ENCODE measurements around the gene RPS6KB1. TPM values are rescaled to one million over a fixed set of nuclear protein-coding genes. Genes with fewer than 3 reads are reported as not detected.

RPS6KB1 gene
- total and polyA plus RNA-seq, 2 of the 8 experiments (the other 6 are each of a cell fraction or from before 2014, with no cell fraction given) = 3.4 to 28.4 TPM

DNA sequence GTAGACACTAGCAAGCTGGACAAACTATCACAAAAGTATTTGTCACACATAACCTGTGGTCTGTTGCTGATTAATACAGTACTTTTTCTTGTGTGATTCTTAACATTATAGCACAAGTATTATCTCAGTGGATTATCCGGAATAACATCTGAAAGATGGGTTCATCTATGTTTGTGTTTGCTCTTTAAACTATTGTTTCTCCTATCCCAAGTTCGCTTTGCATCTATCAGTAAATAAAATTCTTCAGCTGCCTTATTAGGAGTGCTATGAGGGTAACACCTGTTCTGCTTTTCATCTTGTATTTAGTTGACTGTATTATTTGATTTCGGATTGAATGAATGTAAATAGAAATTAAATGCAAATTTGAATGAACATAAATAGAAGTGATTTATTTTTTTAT is 57.1 kb downstream of the RPS6KB1 start:
- Histone ChIP-seq H3K4me2 (ENCODE audit: insufficient read depth in 1 of 2, low read depth in 2 of 2, low read length in 2 of 2) (no peak overlapping the region), H3K27me3 (replicated peaks in 1 of 4; ENCODE audit: control insufficient read depth in 3 of 4, extremely low read depth in 1 of 4, insufficient read depth in 3 of 4, low read length in 3 of 4) (no peaks in the 10 kb centered on the region), H3K18ac (ENCODE audit: extremely low read depth, low read length) (no peak overlapping the region), H2AFZ (ENCODE audit: low read length) (no peak overlapping the region), H3K23me2 (ENCODE audit: low read depth, low read length) (no peaks in the 10 kb centered on the region), H3K79me2 (ENCODE audit: control insufficient read depth in 1 of 2, insufficient read depth in 2 of 2, low read length in 2 of 2) (no peaks in the 10 kb centered on the region), H3K4me1 (replicated peaks in 1 of 4; ENCODE audit: control insufficient read depth in 3 of 4, insufficient read depth in 4 of 4, low read length in 3 of 4) (no peaks in the 10 kb centered on the region), H2AK5ac (ENCODE audit: low read depth, low read length) (no peak overlapping the region), H3K9ac (replicated peaks in 1 of 4; ENCODE audit: extremely low read depth in 1 of 4, low read depth in 3 of 4, low read length in 3 of 4) (no peak overlapping the region), H3K23ac (ENCODE audit: insufficient read length) (no peak overlapping the region), H3K36me3 (ENCODE audit: control insufficient read depth in 2 of 4, insufficient read depth in 4 of 4, low read length in 3 of 4) (peaks cover 2 to 12% (median 3%) of the 10 kb centered on the region in 4 experiments; a peak in 5 of 8 replicates), H3K56ac (replicated peaks; ENCODE audit: insufficient read length, low read depth, low read length) (no peak overlapping the region), H3K14ac (ENCODE audit: insufficient read length) (no peak overlapping the region), H4K91ac (replicated peaks; ENCODE audit: insufficient read length, low read length) (no peak overlapping the region), H3K4me3 (ENCODE audit: extremely low read depth in 1 of 4, insufficient read depth in 2 of 4, low read depth in 3 of 4, low read length in 4 of 4) (no peak overlapping the region), H2BK20ac (ENCODE audit: low read length) (no peak overlapping the region), H4K20me1 (replicated peaks in 1 of 2; ENCODE audit: control insufficient read depth in 1 of 2, insufficient read depth in 2 of 2, low read length in 2 of 2) (no peaks in the 10 kb centered on the region), H2BK12ac (ENCODE audit: low read depth, low read length) (no peak overlapping the region), H4K8ac (ENCODE audit: extremely low read depth, insufficient read depth, low read length) (no peak overlapping the region), H2BK120ac (replicated peaks; ENCODE audit: low read depth, low read length) (no peak overlapping the region), H4K5ac (ENCODE audit: insufficient read length, low read depth, low read length) (no peak overlapping the region), H3K4ac (replicated peaks; ENCODE audit: insufficient read length, low read depth, low read length) (no peak overlapping the region), H3K9me3 (ENCODE audit: insufficient read depth in 2 of 2, low read depth in 1 of 2, low read length in 1 of 2) (no peaks in the 10 kb centered on the region), H2BK5ac (ENCODE audit: low read depth, low read length) (no peak overlapping the region), H3K27ac (ENCODE audit: low read depth, low read length) (no peak overlapping the region), H2BK15ac (ENCODE audit: low read length) (no peak overlapping the region), H3K79me1 (ENCODE audit: low read depth, low read length) (no peaks in the 10 kb centered on the region)
- ChIA-PET CTCF (ENCODE audit: partially characterized antibody) (interaction anchor here (1.6 kb wide), 1 partner anchor 36 kb away, joined by 3 read pairs; no protein-coding TSS in a partner anchor), POLR2A (ENCODE audit: partially characterized antibody) (interaction anchor here (1.1 kb wide), 1 partner anchor 10 kb away, joined by 3 read pairs; no protein-coding TSS in a partner anchor)
- 91% methylated on average over 3 of the region's 3 CpGs; no CpG with 5 or more reads in 1 of the 2 experiments for WGBS, 2 experiments (ENCODE audit: extremely low coverage in 1 of 2, insufficient coverage in 1 of 2, insufficient read length in 1 of 2, insufficient replicate concordance in 2 of 2, low coverage in 1 of 2, low lambda C conversion rate in 2 of 2, missing lambda C conversion rate in 1 of 2)
- TF ChIP-seq SIRT6 (IDR thresholded peaks at IDR 0.05; ENCODE audit: low read length) (no peak), EP300 (IDR thresholded peaks at IDR 0.05; ENCODE audit: borderline replicate concordance in 1 of 2, low read depth in 2 of 2, low read length in 2 of 2) (no peak), CHD2 (IDR thresholded peaks at IDR 0.05; ENCODE audit: low read length) (no peak), POLR2A (IDR thresholded peaks at IDR 0.05; ENCODE audit: control extremely low read depth in 1 of 2, low read depth in 2 of 2, low read length in 2 of 2) (no peak), KDM5A (IDR thresholded peaks at IDR 0.05; ENCODE audit: low read length) (no peak), CEBPB (IDR thresholded peaks at IDR 0.05; ENCODE audit: low read depth, low read length) (no peak)
- DNase-seq (ENCODE audit: low read depth in 1 of 2, low spot score in 2 of 2) (no peak), FAIRE-seq (no peak)

Data from H1 (cell line).